GM23338 (cell line): ENCODE measurements around the gene TNS4.

Experiments used
- CTCF ChIP-seq, 2 experiments: fragments of 200-600 bp in 1 of 2; sonication (generic) in 1 of 2; conservative IDR thresholded peaks; 2 replicates each; pipeline versions ENCODE4 v1.5.1 to v1.6.1; 2016 to 2017; ENCODE audit warnings: antibody characterized with exemption in 2 of 2, low read depth in 2 of 2, mild to moderate bottlenecking in 2 of 2, moderate library complexity in 1 of 2
- POLR2AphosphoS5 ChIP-seq: IDR thresholded peaks from 2 replicates; pipeline ENCODE4 v1.6.1; 2016; ENCODE audit warnings: antibody characterized with exemption, low read depth
- REST ChIP-seq: IDR thresholded peaks from one replicate; pipeline ENCODE4 v1.6.1; 2018; ENCODE audit warnings: antibody characterized with exemption; ENCODE audit not compliant: unreplicated experiment

DNA sequence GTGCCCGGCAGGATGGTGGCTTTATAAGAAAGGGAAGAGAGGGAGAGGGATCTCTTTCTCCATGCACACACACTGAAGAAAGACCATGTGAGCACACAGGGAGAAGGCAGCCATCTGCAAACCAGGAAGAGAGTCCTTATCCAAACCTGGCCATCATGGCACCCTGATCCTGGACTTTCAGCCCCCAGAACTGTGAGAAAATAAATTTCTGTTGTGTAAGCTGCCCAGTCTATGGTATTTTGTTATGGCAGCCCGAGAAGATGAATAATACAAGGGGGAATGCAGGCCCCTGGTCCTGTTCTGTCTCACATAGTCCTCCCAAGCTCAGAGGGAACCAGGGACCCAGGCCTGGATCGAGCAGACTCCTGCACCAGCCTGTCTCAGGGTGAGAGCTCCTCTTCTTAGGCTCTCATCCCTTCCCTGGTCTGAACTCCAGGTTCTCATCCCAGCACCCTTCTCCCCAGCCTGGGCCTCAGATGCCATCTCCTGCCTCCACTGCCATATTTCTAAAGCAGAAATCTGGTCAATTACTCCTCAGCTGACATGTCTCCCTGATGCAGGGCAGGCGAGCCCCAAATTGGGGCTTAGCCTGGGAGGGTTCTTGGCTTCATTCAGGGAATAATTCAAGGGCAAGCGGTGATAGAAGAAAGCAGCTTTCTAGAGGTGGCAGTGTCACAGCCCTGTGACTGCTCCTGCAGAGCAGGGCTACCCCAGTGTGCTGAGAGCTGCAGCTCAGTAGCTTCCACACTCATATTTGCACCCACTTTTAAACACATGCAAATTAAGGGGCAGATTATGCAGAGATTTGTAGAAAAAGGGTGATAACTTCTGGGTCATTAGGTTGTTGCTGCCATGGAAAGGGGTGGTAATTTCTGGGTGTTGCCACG lies 29.3 kb downstream of the TNS4 start:
- no peak for TF ChIP-seq CTCF (conservative IDR thresholded peaks at IDR 0.05; ENCODE audit: low read depth in 2 of 2)
- no peak for TF ChIP-seq POLR2AphosphoS5
- no peak for TF ChIP-seq REST
